HEK293 (cell line): ENCODE measurements around the gene PER1.
"Not testable (repeated sequence)": the region's sequence is repeated elsewhere in the genome, so short reads cannot be mapped to it uniquely, and the experiment has no call there.

ENCODE experiments used
- CTCF ChIA-PET: fragments of 350-600 bp; formaldehyde crosslinking; extraction: SDS; loops from one replicate; lab custom pipeline; 2021; ENCODE audit warnings: antibody characterized with exemption; lab: Yijun Ruan, JAX
- POLR2A ChIA-PET: fragments of 300-600 bp; formaldehyde crosslinking; extraction: SDS; loops from one replicate; lab custom pipeline; 2020; ENCODE audit warnings: antibody characterized with exemption, inconsistent platforms; lab: Yijun Ruan, JAX
- H3K27ac ChIP-seq: fragments of 200-500 bp; sonication (Bioruptor generic); 2 replicates; pipeline ENCODE4 v1.5.1; 2014; ENCODE audit warnings: low read depth, low read length, control low read depth, inconsistent platforms; ENCODE audit errors: extremely low read depth
- H3K36me3 ChIP-seq, 2 experiments: fragments of 200-500 bp in 1 of 2; sonication (Bioruptor generic) in 1 of 2; 1 replicate in 1 of 2; 2 replicates in 1 of 2; pipeline ENCODE4 v1.5.1; 2014 to 2017; ENCODE audit warnings: inconsistent platforms in 2 of 2, low read length in 2 of 2; ENCODE audit not compliant: control insufficient read depth in 2 of 2, insufficient read depth in 1 of 2
- H3K4me1 ChIP-seq: fragments of 200-500 bp; sonication (Bioruptor generic); 2 replicates; pipeline ENCODE4 v1.5.1; 2014; ENCODE audit warnings: mild to moderate bottlenecking, low read length, inconsistent platforms; ENCODE audit not compliant: control insufficient read depth, insufficient read depth
- H3K4me3 ChIP-seq: 2 replicates; pipeline ENCODE4 v1.5.1; 2011; ENCODE audit warnings: low read depth, mild to moderate bottlenecking, control low read depth, low read length, moderate library complexity
- H3K9me3 ChIP-seq: fragments of 200-500 bp; sonication (Bioruptor generic); 2 replicates; pipeline ENCODE4 v1.5.1; 2014; ENCODE audit warnings: low read depth, low read length, inconsistent platforms; ENCODE audit not compliant: control insufficient read depth, insufficient read depth
- FEZF1 ChIP-seq: fragments of 450-650 bp; formaldehyde crosslinking; IDR thresholded peaks from 2 replicates; pipeline ENCODE4 v1.5.1; 2016; ENCODE audit warnings: missing biosample characterization, missing genetic modification characterization
- KLF9 ChIP-seq: fragments of 450-650 bp; formaldehyde crosslinking; IDR thresholded peaks from 2 replicates; pipeline ENCODE4 v1.5.1; 2016; ENCODE audit warnings: missing biosample characterization, missing genetic modification characterization, low read depth
- OSR2 ChIP-seq: fragments of 450-650 bp; formaldehyde crosslinking; IDR thresholded peaks from 2 replicates; pipeline ENCODE4 v1.5.1; 2016; ENCODE audit warnings: missing biosample characterization, missing genetic modification characterization
- SCRT1 ChIP-seq: fragments of 450-650 bp; formaldehyde crosslinking; IDR thresholded peaks from 2 replicates; pipeline ENCODE4 v1.5.1; 2016; ENCODE audit warnings: missing biosample characterization, missing genetic modification characterization, borderline replicate concordance
- ZFHX2 ChIP-seq: fragments of 450-650 bp; formaldehyde crosslinking; conservative IDR thresholded peaks from 2 replicates; pipeline ENCODE4 v1.5.1; 2016; ENCODE audit warnings: missing biosample characterization, missing genetic modification characterization
- ZFP3 ChIP-seq: fragments of 450-650 bp; formaldehyde crosslinking; IDR thresholded peaks from 2 replicates; pipeline ENCODE4 v1.5.1; 2016; ENCODE audit warnings: low read depth, missing biosample characterization, missing genetic modification characterization
- ZFP41 ChIP-seq: fragments of 450-650 bp; formaldehyde crosslinking; IDR thresholded peaks from 2 replicates; pipeline ENCODE4 v1.5.1; 2016; ENCODE audit warnings: missing biosample characterization, missing genetic modification characterization, borderline replicate concordance
- ZNF202 ChIP-seq: fragments of 450-650 bp; formaldehyde crosslinking; IDR thresholded peaks from 2 replicates; pipeline ENCODE4 v1.5.1; 2016; ENCODE audit warnings: missing biosample characterization, missing genetic modification characterization, borderline replicate concordance
- ZNF211 ChIP-seq: fragments of 450-650 bp; formaldehyde crosslinking; IDR thresholded peaks from 2 replicates; pipeline ENCODE4 v1.5.1; 2016; ENCODE audit warnings: low read depth, missing biosample characterization, missing genetic modification characterization
- ZNF561 ChIP-seq: fragments of 450-650 bp; IDR thresholded peaks from 2 replicates; pipeline ENCODE4 v1.5.1; 2018; ENCODE audit warnings: missing biosample characterization, missing genetic modification characterization, borderline replicate concordance
- ZNF585B ChIP-seq: fragments of 450-650 bp; formaldehyde crosslinking; IDR thresholded peaks from 2 replicates; pipeline ENCODE4 v1.5.1; 2016; ENCODE audit warnings: missing biosample characterization, missing genetic modification characterization
- ZNF621 ChIP-seq: fragments of 450-650 bp; formaldehyde crosslinking; IDR thresholded peaks from 2 replicates; pipeline ENCODE4 v1.5.1; 2017; ENCODE audit warnings: missing biosample characterization, missing genetic modification characterization
- ZNF624 ChIP-seq: fragments of 450-650 bp; formaldehyde crosslinking; IDR thresholded peaks from 2 replicates; pipeline ENCODE4 v1.5.1; 2017; ENCODE audit warnings: missing biosample characterization, missing genetic modification characterization
- ZNF654 ChIP-seq: fragments of 450-650 bp; formaldehyde crosslinking; IDR thresholded peaks from 2 replicates; pipeline ENCODE4 v1.5.1; 2016; ENCODE audit warnings: low read depth, missing biosample characterization, missing genetic modification characterization
- ZSCAN30 ChIP-seq: fragments of 450-650 bp; IDR thresholded peaks from 2 replicates; pipeline ENCODE4 v1.5.1; 2018; ENCODE audit warnings: missing biosample characterization, mild to moderate bottlenecking, missing genetic modification characterization, moderate library complexity
- TF ChIP-seq, protein P1 (sequence below): fragments of 450-650 bp; formaldehyde crosslinking; IDR thresholded peaks from 2 replicates; pipeline ENCODE4 v1.5.1; 2016; ENCODE audit warnings: missing biosample characterization, missing genetic modification characterization
- TF ChIP-seq, protein P2 (sequence below): fragments of 450-650 bp; formaldehyde crosslinking; IDR thresholded peaks from 2 replicates; pipeline ENCODE4 v1.5.1; 2017; ENCODE audit warnings: missing biosample characterization, missing genetic modification characterization
- TF ChIP-seq, protein P3 (sequence below): fragments of 450-650 bp; IDR thresholded peaks from 2 replicates; pipeline ENCODE4 v1.5.1; 2018; ENCODE audit warnings: missing biosample characterization, missing genetic modification characterization
- TF ChIP-seq, protein P4 (sequence below): fragments of 450-650 bp; formaldehyde crosslinking; conservative IDR thresholded peaks from 2 replicates; pipeline ENCODE4 v1.5.1; 2016; ENCODE audit warnings: low read depth, missing biosample characterization, missing genetic modification characterization
- TF ChIP-seq, protein P5 (sequence below): fragments of 450-650 bp; formaldehyde crosslinking; IDR thresholded peaks from 2 replicates; pipeline ENCODE4 v1.5.1; 2017; ENCODE audit warnings: missing biosample characterization, missing genetic modification characterization

The PER1 gene

DNA sequence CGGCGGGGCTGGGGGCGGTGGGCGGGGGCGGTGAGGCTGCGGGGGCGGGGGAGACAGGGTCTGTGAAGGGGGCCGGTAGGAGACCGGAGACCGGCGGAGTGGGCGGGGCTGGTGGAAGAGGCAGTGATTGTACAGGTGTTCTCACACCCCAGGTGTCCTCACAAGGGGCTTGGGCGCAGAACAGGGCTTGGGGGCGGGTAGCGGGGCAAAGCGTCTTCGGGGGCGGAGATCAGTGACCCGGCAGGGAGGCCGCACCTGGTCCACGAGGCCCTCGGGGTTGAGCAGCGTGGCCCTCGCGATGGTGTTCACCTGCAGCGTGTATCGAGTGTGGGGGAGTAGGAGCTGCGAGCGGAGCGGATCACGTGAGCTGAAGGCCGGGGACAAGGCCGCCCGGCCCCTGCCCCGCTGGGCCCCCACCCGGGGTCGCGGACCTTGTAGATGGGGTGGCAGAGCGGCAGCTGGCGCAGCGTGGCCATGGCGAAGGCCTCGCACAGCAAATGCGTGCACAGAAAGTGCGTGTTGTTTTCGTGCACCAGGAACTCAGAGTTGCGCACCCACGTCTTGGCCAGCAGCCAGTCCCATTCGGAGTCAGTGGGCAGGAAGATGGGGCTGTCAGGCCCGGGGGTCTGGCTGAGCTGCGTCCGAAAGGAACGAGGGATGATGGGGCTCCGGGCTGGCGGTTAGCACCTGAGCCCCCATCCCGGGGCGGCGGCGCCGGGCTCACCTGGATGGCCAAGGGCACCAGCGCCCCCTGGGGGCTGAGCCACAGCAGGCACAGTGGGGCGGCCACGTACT lies 42.3 kb downstream of the PER1 start (continued):
- TF ChIP-seq, protein P1, sequence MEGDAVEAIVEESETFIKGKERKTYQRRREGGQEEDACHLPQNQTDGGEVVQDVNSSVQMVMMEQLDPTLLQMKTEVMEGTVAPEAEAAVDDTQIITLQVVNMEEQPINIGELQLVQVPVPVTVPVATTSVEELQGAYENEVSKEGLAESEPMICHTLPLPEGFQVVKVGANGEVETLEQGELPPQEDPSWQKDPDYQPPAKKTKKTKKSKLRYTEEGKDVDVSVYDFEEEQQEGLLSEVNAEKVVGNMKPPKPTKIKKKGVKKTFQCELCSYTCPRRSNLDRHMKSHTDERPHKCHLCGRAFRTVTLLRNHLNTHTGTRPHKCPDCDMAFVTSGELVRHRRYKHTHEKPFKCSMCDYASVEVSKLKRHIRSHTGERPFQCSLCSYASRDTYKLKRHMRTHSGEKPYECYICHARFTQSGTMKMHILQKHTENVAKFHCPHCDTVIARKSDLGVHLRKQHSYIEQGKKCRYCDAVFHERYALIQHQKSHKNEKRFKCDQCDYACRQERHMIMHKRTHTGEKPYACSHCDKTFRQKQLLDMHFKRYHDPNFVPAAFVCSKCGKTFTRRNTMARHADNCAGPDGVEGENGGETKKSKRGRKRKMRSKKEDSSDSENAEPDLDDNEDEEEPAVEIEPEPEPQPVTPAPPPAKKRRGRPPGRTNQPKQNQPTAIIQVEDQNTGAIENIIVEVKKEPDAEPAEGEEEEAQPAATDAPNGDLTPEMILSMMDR (tag by site-specific recombination) = peak; percentile 55
- TF ChIP-seq ZNF621 (no peak), ZSCAN30 (tag by site-specific recombination) (no peak), ZNF654 (tag by site-specific recombination) (peak; percentile 20; the same call in 1 of the 2 replicates), KLF9 (tag by site-specific recombination) (0 out of 2 replicates have a peak, but pooled peaks have one; percentile 25)
- TF ChIP-seq, protein P2, sequence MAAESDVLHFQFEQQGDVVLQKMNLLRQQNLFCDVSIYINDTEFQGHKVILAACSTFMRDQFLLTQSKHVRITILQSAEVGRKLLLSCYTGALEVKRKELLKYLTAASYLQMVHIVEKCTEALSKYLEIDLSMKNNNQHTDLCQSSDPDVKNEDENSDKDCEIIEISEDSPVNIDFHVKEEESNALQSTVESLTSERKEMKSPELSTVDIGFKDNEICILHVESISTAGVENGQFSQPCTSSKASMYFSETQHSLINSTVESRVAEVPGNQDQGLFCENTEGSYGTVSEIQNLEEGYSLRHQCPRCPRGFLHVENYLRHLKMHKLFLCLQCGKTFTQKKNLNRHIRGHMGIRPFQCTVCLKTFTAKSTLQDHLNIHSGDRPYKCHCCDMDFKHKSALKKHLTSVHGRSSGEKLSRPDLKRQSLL (tag by site-specific recombination) = no peak

DNA sequence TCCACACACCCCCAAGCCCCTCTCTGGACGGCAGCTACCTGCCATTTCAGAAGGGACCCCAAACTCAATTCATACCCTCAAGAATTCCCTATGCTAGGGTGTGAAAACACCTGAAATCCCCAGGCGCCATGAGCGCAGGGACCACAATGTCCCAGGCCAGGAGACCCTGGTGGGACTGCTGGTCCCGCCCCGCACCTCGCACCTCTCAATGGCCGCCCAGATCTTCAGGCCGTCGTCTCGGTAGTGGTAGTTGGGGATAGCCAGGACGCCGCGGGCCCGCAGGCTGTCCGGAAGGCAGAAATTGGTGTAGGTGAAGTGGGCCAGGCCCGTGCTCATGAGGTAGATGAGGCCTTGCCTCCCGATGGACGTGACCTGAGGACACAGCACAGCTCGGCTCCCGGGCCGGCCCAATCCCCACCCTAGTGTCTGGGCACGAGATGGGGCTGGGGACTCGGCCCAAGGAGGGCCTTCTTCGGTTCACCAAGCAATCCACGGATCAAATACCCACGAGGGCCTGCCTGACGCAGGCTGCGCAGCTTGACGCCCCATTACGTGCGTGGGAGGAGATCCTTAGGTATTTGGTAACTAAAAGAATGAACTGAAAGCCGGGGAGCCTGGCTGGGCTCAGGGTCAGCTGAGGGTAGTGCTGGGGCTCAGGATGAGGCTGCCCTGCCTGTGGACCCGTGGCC lies 43.1 kb downstream of the PER1 start:
- ChIA-PET CTCF (interaction anchor here (0.5 to 16.9 kb wide), 11 partner anchors 8 to 232 kb away, joined by 3 to 561 read pairs (median 5); partner anchors contain the start of genes ALOX12B and ALOXE3), POLR2A (interaction anchor here (0.5 kb wide), 2 partner anchors 10 to 49 kb away, joined by 3 to 4 read pairs; no protein-coding TSS in a partner anchor)
- Histone ChIP-seq H3K9me3 (no peaks in the 10 kb centered on the region), H3K27ac (no peak overlapping the region), H3K4me3 (no peak overlapping the region), H3K36me3 (no peaks in the 10 kb centered on the region), H3K4me1 (no peaks in the 10 kb centered on the region)
- no peak for TF ChIP-seq ZNF624 (tag by site-specific recombination)
- TF ChIP-seq ZNF211 (tag by site-specific recombination) = no peak
- no peak for TF ChIP-seq ZNF585B (tag by site-specific recombination)
- no peak for TF ChIP-seq OSR2 (tag by site-specific recombination)
- no peak for TF ChIP-seq ZFP41 (tag by site-specific recombination)
- TF ChIP-seq SCRT1 (tag by site-specific recombination) = no peak
- TF ChIP-seq, protein P3, sequence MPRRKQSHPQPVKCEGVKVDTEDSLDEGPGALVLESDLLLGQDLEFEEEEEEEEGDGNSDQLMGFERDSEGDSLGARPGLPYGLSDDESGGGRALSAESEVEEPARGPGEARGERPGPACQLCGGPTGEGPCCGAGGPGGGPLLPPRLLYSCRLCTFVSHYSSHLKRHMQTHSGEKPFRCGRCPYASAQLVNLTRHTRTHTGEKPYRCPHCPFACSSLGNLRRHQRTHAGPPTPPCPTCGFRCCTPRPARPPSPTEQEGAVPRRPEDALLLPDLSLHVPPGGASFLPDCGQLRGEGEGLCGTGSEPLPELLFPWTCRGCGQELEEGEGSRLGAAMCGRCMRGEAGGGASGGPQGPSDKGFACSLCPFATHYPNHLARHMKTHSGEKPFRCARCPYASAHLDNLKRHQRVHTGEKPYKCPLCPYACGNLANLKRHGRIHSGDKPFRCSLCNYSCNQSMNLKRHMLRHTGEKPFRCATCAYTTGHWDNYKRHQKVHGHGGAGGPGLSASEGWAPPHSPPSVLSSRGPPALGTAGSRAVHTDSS (tag by site-specific recombination) = no peak
- TF ChIP-seq, protein P4, sequence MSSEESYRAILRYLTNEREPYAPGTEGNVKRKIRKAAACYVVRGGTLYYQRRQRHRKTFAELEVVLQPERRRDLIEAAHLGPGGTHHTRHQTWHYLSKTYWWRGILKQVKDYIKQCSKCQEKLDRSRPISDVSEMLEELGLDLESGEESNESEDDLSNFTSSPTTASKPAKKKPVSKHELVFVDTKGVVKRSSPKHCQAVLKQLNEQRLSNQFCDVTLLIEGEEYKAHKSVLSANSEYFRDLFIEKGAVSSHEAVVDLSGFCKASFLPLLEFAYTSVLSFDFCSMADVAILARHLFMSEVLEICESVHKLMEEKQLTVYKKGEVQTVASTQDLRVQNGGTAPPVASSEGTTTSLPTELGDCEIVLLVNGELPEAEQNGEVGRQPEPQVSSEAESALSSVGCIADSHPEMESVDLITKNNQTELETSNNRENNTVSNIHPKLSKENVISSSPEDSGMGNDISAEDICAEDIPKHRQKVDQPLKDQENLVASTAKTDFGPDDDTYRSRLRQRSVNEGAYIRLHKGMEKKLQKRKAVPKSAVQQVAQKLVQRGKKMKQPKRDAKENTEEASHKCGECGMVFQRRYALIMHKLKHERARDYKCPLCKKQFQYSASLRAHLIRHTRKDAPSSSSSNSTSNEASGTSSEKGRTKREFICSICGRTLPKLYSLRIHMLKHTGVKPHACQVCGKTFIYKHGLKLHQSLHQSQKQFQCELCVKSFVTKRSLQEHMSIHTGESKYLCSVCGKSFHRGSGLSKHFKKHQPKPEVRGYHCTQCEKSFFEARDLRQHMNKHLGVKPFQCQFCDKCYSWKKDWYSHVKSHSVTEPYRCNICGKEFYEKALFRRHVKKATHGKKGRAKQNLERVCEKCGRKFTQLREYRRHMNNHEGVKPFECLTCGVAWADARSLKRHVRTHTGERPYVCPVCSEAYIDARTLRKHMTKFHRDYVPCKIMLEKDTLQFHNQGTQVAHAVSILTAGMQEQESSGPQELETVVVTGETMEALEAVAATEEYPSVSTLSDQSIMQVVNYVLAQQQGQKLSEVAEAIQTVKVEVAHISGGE (tag by site-specific recombination) = no peak
- no peak for TF ChIP-seq ZFP3 (tag by site-specific recombination)
- TF ChIP-seq ZNF202 (tag by site-specific recombination) = no peak
- no peak for TF ChIP-seq FEZF1 (tag by site-specific recombination)
- no peak for TF ChIP-seq ZNF561 (tag by site-specific recombination)
- TF ChIP-seq, protein P5, sequence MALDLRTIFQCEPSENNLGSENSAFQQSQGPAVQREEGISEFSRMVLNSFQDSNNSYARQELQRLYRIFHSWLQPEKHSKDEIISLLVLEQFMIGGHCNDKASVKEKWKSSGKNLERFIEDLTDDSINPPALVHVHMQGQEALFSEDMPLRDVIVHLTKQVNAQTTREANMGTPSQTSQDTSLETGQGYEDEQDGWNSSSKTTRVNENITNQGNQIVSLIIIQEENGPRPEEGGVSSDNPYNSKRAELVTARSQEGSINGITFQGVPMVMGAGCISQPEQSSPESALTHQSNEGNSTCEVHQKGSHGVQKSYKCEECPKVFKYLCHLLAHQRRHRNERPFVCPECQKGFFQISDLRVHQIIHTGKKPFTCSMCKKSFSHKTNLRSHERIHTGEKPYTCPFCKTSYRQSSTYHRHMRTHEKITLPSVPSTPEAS (tag by site-specific recombination) = no peak
- TF ChIP-seq ZFHX2 (tag by site-specific recombination) = no peak

DNA sequence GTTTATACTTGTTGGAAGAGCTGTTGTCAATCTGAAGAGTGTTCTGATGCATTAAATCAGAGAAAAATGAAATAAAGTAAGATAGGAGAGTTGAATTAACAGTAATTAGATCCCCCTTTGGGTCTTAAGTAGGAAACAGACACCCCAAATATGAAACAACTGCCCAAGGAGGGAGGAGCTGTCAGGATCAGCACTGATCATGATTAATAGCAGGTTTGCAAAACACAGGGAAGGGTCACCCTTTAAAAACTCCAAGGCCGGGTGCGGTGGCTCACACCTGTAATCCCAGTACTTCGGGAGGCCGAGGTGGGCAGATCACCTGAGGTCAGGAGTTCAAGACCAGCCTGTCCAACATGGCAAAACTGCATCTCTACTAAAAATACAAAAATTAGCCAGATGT lies 45.2 kb downstream of the PER1 start:
- not testable (repeated sequence) for H3K4me1 ChIP-seq

More for the DNA sequence above, 45.2 kb downstream of the PER1 start:
- H3K36me3 ChIP-seq, H3K27ac ChIP-seq, H3K4me3 ChIP-seq, POLR2A ChIA-PET, H3K9me3 ChIP-seq: not testable (repeated sequence)
- CTCF ChIA-PET = interaction anchor here (0.7 to 16.9 kb wide), 7 partner anchors 9 to 496 kb away, joined by 3 to 561 read pairs (median 5); partner anchors contain the start of genes ALOX12B and ALOXE3
